Measurements from ENCODE around the gene PCNX2.
"Not testable (repeated sequence)": the region's sequence is repeated elsewhere in the genome, so short reads cannot be mapped to it uniquely, and the experiment has no call there.

Gene PCNX2

GRCh38 chr1:233012021-233012420 is 283.5 kb downstream of the PCNX2 start:
- DNase-seq (ENCODE audit: low read depth in 2 of 2): no peak

- DNase-seq (ENCODE audit: low read depth in 2 of 2): no peak
These were observed 285.4 kb downstream of the PCNX2 start for GRCh38 chr1:233010146-233010545.

- DNase-seq (ENCODE audit: low read depth in 2 of 2): no peak
These were observed 289.0 kb downstream of the PCNX2 start for GRCh38 chr1:233006541-233006973.

DNA sequence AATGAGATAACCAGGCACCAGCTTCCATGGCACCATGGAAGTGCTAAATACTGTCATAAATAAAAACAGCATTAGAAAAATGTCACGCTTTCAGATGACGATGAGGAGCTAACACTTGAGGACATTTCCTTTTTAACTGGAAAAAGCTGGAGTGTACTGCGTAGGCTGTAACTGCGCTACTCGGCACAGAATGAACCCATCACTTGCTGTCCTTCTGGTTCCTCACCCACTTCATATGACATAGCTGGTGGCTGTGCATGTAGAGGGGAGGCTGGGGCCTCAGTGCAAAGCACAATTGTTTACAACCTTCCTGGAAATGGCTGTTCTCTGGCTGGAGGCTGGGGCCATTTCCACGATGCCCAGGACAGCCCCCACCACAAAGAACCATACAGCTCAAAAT is 289.4 kb downstream of the PCNX2 start:
- DNase-seq (ENCODE audit: low read depth in 2 of 2): no peak

DNA sequence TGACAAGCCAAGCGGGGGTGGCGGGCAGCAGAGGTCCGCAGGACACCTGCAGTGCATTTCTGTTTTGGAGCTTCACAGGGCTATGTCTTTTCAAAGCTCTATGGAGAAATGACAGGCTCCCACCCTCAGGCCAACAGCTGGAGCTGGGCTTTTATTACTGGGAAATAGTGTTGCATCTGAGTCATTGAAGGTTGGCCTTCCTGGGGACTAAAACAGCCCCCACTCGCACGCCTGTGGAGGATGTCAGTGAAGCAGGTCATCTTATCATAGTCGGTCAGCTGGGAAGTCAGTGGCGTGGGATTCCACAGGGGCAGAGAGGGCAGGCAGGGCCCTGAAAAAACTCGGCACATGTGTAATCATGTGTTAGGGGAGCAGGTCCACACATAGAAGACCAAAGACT is 289.8 kb downstream of the PCNX2 start:
- DNase-seq (ENCODE audit: low read depth in 2 of 2): no peak

DNA sequence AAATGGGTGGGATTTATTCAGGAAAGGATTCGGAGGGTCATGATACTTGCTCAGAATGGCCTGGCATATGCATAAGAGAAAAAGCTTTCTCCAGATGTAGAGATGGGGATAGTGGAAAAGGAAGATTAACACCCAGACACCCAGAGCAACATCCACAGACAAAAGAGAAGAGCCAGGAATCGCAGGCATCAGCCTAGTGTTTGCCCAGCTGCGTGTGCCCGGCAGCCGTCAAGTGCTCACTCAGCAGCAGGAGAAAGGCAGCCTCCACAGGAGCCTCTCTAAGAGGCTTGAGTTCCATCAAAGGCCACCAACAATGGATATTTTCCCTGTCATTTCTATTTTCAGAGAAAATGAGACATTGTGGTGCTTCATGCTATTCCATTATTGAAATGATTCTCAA is 290.4 kb downstream of the PCNX2 start:
- no peak for DNase-seq (ENCODE audit: low read depth in 2 of 2)

DNA sequence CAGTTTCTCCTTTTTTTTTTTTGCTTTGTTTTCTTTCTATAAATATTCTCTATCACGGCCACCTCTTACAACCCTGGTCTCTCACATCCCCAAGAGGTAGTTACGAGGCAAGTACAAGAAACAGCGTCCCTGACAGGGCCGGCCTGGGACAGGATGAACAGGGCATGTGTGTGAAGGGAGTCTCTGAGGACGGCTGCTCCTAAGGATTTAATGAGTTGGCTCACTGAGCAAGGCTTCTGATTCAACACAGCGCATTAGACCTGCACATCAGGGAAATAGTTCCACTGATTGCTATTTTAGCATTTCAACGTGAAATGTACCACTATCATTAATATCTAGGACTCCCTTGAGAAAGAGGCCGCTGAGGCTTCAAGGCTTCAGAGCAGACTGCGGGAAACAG is 291.1 kb downstream of the PCNX2 start:
- DNase-seq (ENCODE audit: low read depth in 2 of 2): no peak

GRCh38 chr1:233003638-233004037 is 291.9 kb downstream of the PCNX2 start:
- not testable (repeated sequence) for DNase-seq (ENCODE audit: low read depth in 2 of 2)

DNA sequence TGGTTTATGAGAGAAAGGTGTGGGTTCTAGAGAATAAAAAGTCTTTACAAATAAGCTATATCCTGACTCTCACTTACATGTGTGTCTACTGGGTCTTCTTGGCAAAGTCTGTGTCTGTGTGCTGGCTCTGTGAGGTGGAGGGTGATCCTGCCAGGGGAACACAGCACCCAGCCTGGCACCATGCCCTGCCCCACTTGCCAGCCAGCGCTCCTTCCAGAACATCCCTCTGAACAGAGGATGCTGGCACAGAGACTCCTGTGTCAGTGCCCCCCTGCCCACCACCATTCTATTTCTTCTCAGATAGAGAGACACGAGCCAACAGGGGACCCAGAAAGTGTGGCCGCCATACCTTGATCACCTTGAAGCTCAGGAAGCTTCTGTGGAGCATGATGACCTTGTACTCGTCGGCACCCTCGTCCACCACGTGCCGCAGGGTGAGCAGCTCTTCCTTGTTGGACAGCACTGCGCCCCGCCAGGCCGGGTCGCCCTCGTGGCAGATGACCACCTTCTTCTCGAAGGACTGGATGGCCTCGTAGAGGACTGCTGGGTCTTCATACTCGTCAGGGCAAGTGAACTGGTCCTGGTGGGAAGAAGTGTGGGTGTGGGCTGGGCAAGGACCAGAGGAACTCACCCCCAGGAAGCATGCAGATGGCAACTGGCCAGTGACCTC is 295.4 kb downstream of the PCNX2 start:
- DNase-seq (ENCODE audit: low read depth in 2 of 2): no peak

DNA sequence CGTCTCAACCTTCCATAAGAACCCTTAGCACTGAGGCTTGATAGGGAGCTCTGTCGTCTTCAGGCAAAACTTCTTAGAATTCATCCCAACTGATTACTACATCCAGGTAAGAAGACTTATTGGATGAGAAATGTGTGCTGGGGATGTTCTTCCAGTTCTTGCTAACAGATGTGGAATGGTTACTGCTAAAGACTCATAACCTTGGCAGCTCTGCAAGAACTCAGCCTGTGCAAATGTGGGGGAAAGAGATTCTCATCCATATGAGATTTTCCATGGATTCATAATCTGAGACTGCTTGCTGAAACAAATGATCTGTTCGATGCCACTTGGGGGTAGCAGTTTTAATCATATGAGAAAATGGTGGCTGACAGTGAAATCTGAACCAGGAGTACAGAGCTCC is 296.9 kb downstream of the PCNX2 start:
- no peak for DNase-seq (ENCODE audit: low read depth in 2 of 2)

DNA sequence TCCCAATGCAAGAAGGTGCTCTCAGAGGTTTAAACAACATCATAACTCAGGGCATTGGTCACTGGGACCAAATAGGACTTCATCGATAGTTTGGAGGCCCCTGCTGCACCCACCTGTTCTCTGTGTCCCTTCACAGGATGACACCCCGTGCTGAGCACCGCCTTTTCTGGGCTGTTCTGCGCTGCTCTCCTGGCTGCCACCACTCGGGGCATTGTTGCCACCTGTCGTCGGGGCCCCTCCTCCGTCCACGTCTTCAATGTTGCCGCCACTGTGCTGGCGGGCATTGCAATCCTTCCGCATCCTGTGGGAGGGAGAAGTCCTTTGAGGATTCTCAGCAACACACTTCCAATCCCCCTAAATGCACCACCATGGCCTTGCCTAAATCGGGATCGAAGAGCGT is 297.4 kb downstream of the PCNX2 start:
- DNase-seq (ENCODE audit: low read depth in 2 of 2): no peak

DNA sequence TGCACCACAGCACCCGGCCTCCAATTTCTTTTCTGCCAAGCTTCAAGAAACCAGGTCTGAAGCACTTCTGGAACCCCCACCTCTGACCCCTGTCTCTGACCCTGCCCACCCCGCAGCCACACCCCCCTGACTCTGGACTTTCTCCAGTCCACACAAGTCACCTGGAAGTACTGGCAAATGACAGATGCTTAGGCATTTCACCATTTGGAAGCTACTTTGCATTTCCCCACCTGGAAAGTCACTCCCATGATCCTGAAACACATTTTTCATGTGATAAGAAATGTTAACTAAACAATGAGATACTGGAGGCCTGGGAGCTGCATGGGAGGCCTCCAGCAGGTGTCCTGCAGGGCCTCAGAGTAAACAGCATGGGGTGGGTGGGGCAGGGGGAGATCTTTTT is 299.4 kb downstream of the PCNX2 start:
- no peak for DNase-seq (ENCODE audit: low read depth in 2 of 2)

DNA sequence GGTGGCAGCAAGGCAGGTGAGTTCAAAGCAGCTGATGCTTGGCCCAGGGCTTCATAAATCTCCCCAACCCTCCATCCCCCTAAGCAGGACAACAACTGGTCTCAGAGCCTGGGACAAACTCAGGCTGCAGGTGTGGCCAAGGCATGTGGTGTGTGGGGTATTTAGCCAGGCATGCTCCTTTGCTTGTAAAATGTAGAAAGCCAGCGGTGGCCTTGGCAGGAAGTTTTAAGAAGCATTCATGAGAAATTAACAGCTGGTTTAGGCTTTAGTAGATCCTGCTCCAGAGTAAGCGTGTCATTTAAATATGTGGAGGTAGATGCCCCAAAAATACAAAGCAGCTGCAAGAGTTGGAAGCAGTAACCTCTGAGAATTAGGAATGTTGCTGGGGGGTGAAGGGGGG is 300.3 kb downstream of the PCNX2 start:
- no peak for DNase-seq (ENCODE audit: low read depth in 2 of 2)

GRCh38 chr1:232993555-232993954 is 302.0 kb downstream of the PCNX2 start:
- DNase-seq (ENCODE audit: low read depth in 2 of 2): no peak

GRCh38 chr1:232992227-232992626 is 303.3 kb downstream of the PCNX2 start:
- no peak for DNase-seq (ENCODE audit: low read depth in 2 of 2)

DNA sequence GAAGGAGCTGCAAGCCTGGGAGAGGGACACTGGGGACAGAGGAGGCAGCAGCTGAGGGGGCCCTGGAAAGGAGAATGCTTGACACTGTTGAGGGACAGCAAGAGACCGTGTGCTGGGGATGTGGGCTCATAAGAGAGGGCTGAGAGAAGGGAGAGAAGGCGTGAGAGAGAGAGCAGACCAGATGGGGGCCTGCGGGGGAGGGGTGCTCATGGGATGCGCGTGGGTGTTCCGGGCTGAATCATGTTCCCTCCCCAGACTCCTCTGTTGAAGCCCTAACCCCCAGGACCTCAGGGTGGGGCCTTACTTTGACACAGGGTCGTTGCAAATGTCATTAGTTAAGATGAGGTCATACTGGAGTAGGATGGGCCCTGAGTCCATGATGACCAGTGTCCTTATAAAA is 304.3 kb downstream of the PCNX2 start:
- DNase-seq (ENCODE audit: low read depth in 2 of 2): no peak

- no peak for DNase-seq (ENCODE audit: low read depth in 2 of 2)
These were observed 305.1 kb downstream of the PCNX2 start for GRCh38 chr1:232990176-232991128.

- no peak for DNase-seq (ENCODE audit: low read depth in 2 of 2)
These were observed 306.9 kb downstream of the PCNX2 start for GRCh38 chr1:232988572-232989040.

DNA sequence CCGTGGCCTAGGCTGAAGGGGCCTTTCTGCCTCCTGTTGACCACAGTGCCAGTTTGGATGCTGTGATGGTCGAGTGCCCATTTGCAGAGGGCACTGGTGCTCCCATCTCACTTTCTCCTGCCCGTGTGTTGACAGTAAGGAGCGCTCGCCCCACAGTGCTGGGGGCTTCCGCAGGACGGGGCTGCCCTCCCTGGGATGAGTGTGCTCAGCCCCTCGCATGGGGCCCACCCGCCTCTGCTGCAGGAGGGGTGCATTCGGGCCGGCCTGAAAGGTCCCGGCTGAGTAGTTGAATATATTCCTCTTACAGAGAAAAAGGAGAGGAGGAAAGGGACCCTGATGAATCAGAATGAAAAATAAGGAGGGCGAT is 307.8 kb downstream of the PCNX2 start:
- DNase-seq (ENCODE audit: low read depth in 2 of 2): no peak

GRCh38 chr1:232987046-232987773 is 308.3 kb downstream of the PCNX2 start:
- no peak for DNase-seq (ENCODE audit: low read depth in 2 of 2)

DNA sequence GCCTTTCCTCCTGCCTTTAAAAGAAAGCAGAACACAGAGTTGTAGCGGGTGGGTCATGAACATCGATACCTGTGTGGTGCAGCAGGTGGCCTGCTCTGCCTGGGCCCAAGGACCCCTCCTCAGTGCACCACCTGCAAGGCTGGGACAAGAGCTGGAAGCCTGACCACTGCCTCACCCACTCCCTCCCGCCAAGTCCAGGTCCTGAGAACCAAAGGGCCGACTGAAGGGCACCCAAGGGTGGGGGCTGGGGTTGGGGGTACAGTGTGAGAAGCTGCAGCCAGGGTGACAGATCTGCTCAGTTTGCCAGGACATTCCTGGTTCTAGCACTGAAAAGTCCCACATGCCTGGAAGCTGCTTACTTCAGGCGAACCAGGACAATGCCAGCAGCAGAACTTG is 309.0 kb downstream of the PCNX2 start:
- DNase-seq (ENCODE audit: low read depth in 2 of 2): no peak

- DNase-seq (ENCODE audit: low read depth in 2 of 2): no peak
These were observed 309.5 kb downstream of the PCNX2 start for GRCh38 chr1:232985882-232986526.

All from stimulated activated CD4-positive, alpha-beta T cell treated with anti-CD3 and anti-CD28 coated beads, Interleukin-1b, Interleukin-23, amount 100 ng/mL, for 1 hour (primary cell).